ENCODE results near the gene OASL.

The OASL gene

GRCh38 chr12:121021754-121022153 is 17.3 kb downstream of the OASL start:
- H3K4me3 ChIP-seq (ENCODE audit: low read depth, low read length): no peak overlapping the region
- TF ChIP-seq CTCF (IDR thresholded peaks at IDR 0.05; ENCODE audit: borderline replicate concordance, insufficient read depth, low read depth, low read length): no peak

- no peak for TF ChIP-seq CTCF (IDR thresholded peaks at IDR 0.05; ENCODE audit: borderline replicate concordance, insufficient read depth, low read depth, low read length)
- H3K4me3 ChIP-seq (ENCODE audit: low read depth, low read length): no peak overlapping the region
Measured at GRCh38 chr12:121018860-121019617, 20.0 kb downstream of the OASL start.

- no peak for TF ChIP-seq CTCF (IDR thresholded peaks at IDR 0.05; ENCODE audit: borderline replicate concordance, insufficient read depth, low read depth, low read length)
- H3K4me3 ChIP-seq (ENCODE audit: low read depth, low read length): no peak overlapping the region
Measured at GRCh38 chr12:121017966-121018491, 21.0 kb downstream of the OASL start.

- TF ChIP-seq CTCF (IDR thresholded peaks at IDR 0.05; ENCODE audit: borderline replicate concordance, insufficient read depth, low read depth, low read length): no peak
- peak within 1 kb of the TSS; percentile 79 for H3K4me3 ChIP-seq (ENCODE audit: low read depth, low read length)
Measured at GRCh38 chr12:121015825-121016766, 22.9 kb downstream of the OASL start, which contains the start of gene C12orf43. Gene C12orf43, minus strand, starts transcription at chr12:121016487. Its CDS starts 13 bp downstream, at chr12:121016474.

- no peak overlapping the region for H3K4me3 ChIP-seq (ENCODE audit: low read depth, low read length)
- no peak for TF ChIP-seq CTCF (IDR thresholded peaks at IDR 0.05; ENCODE audit: borderline replicate concordance, insufficient read depth, low read depth, low read length)
Measured at GRCh38 chr12:121013715-121014114, 25.3 kb downstream of the OASL start.

GRCh38 chr12:121011820-121012219 is 27.2 kb downstream of the OASL start:
- H3K4me3 ChIP-seq (ENCODE audit: low read depth, low read length): no peak overlapping the region
- no peak for TF ChIP-seq CTCF (IDR thresholded peaks at IDR 0.05; ENCODE audit: borderline replicate concordance, insufficient read depth, low read depth, low read length)

All from GM12875 (cell line).